ENCODE measurements around the gene ZNF165.

DNA sequence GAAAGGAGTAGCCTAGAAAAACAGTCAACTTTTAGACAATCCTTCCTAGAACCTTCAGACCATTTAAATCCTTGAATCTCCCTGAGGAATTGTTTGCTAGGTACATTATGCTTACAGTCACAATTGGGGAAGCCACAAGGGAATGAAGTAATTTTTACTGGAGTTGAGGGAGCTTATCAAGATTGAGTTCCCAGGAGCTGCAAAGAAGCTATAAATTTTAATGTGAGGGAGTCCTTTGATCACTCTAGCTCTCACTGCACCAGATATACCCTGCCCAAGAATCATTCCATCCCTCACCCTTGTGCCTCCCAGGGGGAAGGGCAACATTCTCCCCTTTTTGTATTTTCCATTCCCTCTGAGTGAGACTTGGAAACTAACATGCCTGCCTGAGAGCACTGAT lies 12.3 kb upstream of the ZNF165 start:
- TF ChIP-seq TCF12 (IDR thresholded peaks at IDR 0.05; ENCODE audit: low read depth, low read length), result no peak
- TF ChIP-seq KDM1A (IDR thresholded peaks at IDR 0.05; ENCODE audit: borderline replicate concordance, low read length), result no peak
- no peak for TF ChIP-seq GABPA (IDR thresholded peaks at IDR 0.05; ENCODE audit: borderline replicate concordance, insufficient read depth, low read length)
- no peak for TF ChIP-seq POLR2A (IDR thresholded peaks at IDR 0.05; ENCODE audit: control extremely low read depth in 1 of 2, low read depth in 2 of 2, low read length in 2 of 2)
- TF ChIP-seq, protein P1, sequence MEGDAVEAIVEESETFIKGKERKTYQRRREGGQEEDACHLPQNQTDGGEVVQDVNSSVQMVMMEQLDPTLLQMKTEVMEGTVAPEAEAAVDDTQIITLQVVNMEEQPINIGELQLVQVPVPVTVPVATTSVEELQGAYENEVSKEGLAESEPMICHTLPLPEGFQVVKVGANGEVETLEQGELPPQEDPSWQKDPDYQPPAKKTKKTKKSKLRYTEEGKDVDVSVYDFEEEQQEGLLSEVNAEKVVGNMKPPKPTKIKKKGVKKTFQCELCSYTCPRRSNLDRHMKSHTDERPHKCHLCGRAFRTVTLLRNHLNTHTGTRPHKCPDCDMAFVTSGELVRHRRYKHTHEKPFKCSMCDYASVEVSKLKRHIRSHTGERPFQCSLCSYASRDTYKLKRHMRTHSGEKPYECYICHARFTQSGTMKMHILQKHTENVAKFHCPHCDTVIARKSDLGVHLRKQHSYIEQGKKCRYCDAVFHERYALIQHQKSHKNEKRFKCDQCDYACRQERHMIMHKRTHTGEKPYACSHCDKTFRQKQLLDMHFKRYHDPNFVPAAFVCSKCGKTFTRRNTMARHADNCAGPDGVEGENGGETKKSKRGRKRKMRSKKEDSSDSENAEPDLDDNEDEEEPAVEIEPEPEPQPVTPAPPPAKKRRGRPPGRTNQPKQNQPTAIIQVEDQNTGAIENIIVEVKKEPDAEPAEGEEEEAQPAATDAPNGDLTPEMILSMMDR (IDR thresholded peaks at IDR 0.05; ENCODE audit: control extremely low read depth in 1 of 3, insufficient read depth in 1 of 3, low read depth in 1 of 3, low read length in 3 of 3), result no peak
- no peak for TF ChIP-seq POLR2AphosphoS5 (IDR thresholded peaks at IDR 0.05; ENCODE audit: low read depth, low read length)
- no peak for TF ChIP-seq GTF2F1 (IDR thresholded peaks at IDR 0.05; ENCODE audit: borderline replicate concordance, low read depth, low read length)
- no peak for TF ChIP-seq TAF7 (optimal IDR thresholded peaks at IDR 0.05; ENCODE audit: borderline replicate concordance, low read depth, low read length)
